GM19468 (cell line): ENCODE results near the gene EFCC1.

Source experiments
- ATAC-seq: cut with Tn5 transposase; IDR thresholded peaks from one replicate; pipeline ENCODE4 v1.9.1; 2021; ENCODE audit warnings: mild to moderate bottlenecking, moderate library complexity, moderate number of reproducible peaks; ENCODE audit not compliant: unreplicated experiment; ENCODE audit errors: extremely low read depth

The EFCC1 gene

DNA sequence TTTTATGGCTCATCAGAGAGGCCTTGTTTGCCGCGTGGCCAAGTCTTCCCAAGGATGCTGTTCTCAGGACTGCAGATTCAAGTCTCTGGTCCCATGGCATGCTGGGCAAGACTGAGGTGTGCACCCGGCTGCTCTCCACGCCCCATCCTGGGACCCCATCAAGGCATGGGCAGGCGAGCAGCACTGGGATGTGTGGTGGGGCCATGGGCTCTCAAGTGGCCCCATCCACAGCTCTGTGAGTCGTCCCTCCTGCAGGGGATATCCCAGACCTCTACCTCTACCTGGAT, 46.4 kb downstream of the EFCC1 start:
- no peak for ATAC-seq

DNA sequence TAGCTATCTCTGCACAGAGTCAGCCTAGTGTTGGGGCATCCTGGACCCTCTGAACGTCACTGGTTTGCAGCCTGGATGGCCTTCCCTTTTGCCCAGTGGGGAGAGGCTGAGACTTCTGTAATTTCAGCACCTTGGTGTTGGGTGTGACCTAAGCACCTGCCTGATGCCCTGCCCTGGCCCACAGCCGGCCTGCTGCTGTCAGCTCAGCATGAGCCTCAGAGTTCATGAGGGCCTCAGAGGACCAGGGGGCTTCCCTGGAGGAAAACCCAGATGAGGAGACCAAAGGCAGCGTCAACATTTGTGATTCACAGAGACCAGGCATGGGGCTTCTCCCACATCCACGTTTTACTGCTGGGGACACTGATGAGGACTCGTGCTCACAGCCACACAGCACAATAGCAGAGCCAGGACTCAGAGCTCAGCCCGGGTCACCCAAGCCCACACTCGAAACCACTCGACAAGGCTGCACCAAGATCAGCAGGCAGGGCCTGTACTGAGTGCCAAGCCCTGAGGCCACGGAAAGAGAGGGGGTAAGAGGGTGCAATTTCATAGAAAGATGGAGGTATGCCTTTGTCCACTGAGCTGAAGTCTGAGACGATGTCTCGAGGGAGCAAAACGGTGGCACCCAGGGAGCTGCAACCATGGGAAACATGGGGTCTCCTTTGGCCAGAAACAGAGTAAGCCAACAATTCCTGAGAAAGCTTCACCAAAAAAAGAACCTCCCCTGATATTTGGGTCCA, 49.6 kb downstream of the EFCC1 start:
- no peak for ATAC-seq

DNA sequence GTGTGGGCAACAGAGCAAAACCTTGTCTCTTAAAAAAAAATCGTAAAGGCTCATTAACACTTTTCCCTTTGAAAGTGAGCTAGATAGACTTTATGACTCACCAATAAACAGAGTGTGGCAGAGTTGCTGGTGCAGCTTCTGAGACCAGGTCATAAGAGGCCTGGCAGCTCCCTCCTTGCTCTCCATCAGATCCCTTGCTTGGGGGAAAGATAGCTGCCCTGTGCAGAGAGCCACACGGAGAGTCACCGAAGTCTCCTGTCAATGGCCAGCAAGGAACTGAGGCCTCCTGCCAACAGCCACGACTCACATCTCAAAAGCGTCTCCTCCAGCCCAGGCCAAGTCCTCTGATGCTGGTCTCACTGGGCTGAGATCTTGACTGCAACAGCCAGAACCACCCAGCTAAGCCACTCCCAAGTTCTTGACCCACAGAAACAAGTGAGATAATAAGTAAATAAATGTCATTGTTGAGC, 50.8 kb downstream of the EFCC1 start:
- no peak for ATAC-seq

DNA sequence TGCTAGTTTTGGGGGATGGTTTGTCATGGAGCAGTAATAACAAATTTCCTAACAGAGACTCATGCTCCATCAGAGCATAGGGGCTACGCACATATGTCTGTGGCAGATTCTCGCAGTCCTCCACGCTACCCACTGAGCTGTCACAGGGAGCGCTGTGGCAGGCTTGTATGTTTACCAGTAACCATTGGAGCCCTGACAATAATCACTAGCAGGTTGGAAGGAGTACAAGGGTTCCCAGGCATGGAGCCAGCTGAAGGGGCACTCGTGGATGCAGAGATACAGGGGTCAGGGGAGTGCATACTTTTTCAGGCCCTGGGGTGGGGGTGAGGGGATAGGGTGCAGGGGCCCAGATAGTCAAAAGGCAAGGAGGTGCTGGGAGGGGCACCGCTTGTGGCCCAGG, 51.6 kb downstream of the EFCC1 start:
- no peak for ATAC-seq

DNA sequence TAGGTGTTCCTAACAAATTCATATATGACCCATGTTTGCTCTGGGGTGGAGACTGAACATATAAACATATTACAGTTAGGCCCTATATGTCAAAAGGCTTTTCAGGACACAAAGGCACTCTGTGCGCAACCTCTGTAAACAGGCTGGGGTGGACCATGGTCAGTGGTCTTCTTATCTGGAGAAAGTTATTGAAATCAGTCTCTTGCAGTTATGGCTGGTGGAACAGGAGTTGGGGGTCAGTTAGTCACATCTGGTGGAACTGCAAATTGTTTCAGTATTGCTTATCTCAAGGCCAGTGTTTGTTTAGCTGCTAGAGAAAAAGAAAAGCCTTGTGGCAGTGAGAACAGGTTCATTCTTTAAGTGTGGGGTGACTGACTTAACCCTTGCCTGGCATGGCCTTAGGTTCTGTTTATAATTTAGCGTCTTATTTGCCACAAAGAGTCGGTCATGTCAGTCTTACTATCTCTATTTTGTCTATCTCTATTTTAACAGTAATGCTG, 53.6 kb downstream of the EFCC1 start:
- no peak for ATAC-seq

DNA sequence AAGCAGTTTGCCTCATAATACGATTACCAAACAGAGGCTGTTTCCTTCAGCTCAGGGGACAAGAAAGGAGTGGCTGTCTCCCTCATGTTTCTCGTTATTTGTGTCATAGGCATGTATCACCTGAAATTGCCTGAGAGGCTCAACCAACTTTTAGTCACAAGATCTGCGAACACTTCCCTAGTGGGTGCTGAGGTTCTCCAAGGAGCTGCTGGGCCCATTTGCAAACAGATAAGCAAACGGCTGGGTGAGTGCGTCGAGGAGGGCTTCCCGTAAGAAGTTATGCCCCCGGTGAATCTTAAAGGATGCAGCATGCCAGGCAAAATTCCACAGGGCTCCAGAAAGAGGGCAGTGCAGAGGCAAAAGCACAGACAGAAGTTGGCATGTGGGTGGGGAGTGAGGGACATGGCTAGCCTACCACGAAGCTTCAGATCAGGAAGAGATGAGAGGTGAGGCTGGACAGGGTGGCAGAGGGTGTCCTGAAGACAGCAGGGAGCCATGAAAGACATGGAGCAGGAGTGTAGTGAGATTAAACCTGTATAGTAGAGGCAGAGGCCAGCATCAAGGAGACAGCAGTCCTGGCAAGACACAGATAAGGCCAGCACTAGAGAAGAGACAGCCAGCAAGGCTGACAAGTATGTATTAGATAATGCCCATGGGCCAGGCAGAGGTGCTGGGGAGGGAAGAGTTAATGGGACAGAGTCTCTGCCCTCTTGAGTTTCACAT, 55.5 kb downstream of the EFCC1 start:
- no peak for ATAC-seq

DNA sequence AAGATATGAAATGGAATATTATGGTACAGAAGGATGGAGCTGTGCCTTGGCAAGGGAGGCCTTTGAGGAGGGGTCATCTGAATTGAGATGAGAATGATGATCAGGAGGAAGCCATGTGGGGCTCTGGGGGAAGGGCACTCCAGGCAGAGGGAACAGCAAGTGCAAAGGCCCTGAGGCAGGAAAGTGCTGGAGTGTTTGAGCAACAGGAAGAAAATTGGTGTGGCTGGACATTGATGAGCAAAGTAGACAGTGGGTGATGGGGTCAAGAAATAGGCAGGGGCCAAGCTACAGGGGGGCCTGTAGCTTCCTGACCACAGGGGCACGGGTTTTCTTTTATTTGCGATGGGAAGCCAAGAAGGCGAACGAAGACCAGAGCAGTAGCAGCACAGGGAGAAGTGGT, 56.1 kb downstream of the EFCC1 start:
- no peak for ATAC-seq

DNA sequence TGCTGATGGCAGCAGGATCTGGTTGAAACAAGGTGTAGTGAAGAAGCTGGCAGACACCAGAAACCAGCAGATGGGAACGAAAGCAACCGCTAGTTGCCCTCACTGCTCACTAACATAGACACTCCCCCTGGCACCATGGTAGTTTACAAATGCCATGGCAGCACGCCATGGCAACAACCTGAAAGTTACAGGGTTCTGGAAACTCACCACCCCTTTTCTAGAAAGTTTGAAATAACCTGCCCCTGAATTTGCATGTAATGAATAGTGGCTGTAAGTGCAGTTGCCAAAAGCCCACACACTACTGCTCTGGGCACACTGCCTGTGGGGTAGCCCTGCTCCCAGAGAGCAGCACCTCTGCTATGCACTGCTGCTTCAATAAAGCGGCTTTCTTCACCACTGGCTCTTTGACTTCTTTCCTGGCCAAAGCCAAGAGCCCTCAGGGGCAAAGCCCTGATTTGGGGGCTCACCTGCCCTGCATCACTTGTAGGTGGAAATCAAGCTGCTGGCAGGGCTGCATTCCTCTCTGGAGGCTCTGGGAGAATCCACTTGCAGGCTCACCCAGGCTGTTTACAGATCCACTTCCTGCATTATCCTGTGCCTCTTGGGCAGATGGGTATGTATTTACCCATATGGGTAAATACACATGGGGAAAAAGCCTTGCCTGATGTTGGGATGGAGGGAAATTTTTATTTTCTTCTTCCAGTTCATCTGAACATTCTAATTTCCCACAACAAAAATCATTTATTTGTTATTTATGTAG, 57.5 kb downstream of the EFCC1 start:
- ATAC-seq: peak; percentile 49

DNA sequence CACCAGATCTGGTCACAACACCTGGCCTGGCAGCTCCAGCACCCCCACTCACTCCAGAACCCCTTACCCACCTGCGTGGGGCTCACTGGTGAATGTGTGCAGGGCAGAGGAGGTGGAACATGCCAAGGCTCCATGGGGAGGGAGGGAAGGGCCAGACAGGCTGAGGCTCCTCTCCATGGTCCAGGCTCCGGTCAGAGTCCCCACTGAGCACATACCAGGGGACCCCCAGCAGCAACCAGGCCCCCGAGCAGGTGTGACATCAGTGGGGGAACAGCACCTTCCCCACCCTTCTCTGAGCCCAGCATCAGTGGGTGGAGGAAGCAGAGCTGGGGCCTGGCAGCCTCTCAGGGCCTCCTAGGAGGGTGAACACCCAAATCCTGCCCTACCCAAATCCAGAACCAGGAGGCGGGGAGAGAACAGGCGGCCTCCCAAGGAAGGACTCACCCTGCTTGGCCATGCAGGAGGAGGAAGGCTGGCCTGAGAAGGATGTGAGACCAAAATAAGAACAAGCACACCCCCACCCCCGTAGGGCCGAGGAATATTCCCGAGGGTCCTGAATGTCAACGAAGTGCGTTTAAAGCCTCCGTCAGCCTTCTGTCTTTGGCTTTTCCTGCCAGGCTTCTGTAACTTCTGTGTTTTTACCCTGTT, 58.3 kb downstream of the EFCC1 start:
- no peak for ATAC-seq

DNA sequence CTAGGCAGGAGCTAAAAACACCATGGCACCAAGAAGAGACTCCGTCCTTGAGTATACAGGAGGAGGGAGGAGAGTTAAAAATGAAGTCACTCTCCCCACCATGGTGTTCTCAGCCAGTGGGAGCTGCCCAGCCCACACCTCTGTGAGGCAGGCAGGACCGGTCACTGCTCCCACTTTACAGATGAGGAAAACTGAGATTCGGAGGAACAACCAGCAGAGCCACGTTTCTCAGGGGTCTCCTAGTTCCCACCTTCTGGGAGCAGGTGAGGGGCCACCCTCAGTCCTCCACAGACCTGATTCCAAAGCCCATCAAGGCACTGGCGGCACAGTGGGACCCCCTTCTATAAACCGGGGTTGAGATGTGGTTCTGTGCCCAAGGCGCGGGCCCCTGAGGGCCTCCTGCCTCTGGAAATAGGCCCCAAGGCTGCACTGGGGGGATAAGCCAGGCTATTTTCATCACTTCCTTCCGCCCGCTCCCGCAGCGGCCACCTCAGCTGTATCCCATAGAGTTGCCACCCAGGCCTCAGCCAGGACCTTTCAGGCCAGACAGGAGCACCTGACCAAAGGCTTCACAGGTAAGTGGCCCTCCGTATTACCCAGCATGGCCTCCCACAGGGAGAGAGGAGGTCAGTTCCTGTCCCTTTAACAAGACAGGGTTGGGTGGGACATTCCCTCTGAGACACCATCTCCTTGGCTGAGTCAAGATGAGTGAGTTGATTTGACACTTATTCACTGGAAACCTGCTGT, 59.3 kb downstream of the EFCC1 start, which contains the start of gene GP9:
TSS of gene GP9 (plus strand) at position 504 of the 747 bp plus-strand sequence. CDS start 961 bp downstream, outside the sequence.
- ATAC-seq: no peak

DNA sequence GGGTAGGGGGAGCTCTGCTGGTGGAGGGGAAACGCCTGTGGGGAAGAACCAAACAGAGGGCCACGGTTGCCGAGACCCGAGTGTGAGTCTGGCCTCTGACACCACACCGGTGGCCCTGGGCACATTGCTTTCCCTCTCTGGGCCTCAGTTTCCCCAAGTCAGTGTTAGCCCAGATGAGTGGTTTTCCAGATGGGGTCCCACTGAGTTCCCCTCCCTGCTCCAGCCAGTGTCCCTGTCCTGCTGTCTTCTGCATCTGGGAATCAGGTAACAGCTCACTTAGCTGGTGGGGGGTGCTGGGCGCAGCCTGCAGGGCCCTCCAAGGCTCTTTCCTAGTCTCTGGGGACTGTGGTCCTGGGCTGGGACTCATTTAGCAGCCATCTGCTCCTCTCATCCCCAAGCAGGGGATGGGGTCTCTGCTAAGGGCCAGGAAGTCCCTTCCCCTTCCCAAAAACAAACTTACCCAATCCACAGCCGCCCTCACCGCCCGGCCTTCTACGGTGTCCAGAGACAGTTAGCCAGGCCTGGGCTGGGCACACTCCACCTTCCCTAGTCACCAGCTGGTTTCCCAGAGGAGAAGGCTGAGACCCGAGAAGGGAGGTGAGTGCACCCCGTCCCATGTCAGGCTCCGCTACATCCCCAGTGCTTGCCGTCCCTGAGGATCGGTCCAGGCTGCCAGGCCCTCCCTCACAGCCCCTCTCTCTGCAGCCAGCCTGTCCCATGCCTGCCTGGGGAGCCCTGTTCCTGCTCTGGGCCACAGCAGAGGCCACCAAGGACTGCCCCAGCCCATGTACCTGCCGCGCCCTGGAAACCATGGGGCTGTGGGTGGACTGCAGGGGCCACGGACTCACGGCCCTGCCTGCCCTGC, 60.2 kb downstream of the EFCC1 start:
- ATAC-seq: no peak

DNA sequence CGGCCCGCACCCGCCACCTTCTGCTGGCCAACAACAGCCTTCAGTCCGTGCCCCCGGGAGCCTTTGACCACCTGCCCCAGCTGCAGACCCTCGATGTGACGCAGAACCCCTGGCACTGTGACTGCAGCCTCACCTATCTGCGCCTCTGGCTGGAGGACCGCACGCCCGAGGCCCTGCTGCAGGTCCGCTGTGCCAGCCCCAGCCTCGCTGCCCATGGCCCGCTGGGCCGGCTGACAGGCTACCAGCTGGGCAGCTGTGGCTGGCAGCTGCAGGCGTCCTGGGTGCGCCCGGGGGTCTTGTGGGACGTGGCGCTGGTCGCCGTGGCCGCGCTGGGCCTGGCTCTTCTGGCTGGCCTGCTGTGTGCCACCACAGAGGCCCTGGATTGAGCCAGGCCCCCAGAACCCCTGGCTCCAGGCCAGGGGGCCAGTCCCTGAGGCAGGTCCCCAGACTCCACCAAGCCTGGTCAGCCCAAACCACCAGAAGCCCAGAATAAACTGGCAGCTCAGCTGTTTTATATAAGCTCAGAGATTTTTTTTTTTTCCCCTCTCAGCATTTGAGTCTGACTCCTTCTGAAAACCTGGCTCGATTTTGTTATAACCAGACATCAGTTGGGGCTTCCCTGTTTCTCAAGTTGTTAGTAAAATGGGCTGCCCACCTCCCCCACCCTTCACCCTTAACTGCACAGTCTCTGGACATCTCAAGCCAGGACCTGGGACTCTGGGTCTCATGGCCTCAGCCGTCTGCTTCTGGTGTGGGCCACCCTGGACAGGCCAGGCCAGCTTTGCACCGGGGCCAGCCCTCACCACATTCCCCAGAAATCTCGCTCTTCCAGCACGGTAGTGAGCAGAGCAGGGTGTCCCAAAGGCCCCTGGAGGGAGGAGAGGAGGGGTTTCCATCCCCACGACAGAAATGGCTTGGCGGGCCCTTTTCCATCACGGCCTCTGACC, 61.1 kb downstream of the EFCC1 start:
- no peak for ATAC-seq

DNA sequence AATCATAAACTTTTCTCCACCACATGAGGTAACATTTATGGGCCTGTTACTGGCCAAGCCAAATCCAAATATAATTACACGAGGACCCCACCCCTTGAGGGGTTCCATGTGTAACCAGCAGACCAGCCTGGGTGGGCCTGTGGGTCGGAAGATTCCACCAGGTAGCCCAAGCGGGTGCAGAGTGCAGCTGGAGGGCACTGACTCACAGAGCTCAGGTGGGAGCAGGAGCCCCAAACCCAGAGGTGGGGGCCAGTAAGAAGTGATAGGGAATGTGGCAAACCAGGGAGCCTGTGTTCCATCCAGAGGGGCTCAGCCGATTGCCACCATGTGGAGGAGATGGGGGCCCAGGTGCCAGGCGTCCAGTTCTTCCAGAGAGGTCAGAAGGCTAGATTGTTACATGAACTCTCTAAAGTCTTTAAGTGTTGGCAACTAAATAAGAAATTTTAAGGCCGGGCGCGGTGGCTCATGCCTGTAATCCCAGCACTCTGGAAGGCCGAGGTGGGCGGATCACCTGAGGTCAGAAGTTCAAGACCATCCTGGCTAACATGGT, 62.1 kb downstream of the EFCC1 start:
- no peak for ATAC-seq

DNA sequence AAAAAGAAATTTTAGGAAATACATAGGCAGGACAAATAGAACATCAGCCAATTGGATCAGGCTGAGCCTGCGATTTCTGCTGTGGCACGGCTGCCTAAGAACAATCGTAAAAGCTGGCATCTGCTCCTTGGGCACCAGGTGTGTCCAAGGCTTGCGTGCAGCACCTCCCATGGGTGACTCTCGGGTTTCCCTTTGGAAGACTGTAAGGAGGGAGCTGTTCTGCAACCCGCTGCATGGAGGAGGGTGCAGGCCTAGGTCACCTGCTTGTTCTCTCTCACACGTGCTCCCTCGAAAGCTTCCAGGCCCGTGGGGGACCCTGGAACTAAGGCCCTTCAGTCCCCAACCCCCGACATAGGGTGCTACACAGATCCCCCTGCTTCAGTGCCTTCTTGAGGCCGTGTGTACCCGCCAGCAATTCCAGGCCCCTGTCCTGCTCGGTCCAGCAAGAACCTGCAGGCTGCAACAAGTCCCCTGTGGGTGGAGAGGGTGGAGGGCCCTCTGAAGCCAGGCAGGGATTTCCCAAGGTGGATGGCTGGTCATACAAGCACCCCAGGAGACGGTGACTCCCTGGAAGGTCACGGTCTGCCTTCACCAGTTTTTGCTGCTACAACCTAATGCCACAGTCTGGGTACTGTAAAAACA, 62.9 kb downstream of the EFCC1 start:
- no peak for ATAC-seq

DNA sequence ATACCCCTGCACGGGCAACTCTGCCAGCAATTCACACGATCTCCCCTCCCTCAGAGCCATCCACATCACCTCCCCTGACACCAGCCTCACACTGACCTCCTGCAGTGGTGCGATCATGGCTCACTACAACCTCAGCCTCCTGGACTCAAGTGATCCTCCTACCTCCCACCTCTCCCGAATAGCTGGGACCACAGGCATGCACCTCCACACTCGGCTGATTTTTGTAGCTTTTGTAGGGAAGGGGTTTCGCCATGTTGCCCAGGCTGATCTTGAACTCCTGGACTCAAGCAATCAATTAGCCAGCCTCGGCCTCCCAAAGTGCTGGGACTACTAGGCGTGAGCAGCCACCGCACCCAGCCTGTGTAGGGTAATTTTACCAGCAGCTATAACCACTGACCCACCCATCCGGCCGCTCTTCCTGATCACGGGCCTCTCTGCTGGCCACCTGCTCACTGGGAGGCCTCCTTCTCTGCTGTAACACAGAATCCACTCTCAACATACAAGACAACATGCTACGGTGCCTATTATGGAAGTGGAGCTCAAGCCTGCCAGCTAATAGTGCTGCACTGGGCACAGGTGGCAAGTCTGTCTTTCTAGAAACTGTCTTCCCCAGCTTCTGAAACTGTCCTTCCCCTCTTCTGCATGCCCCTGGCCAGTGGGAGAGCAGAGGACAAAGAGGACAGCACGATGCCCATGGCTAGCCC, 64.1 kb downstream of the EFCC1 start:
- ATAC-seq: no peak

DNA sequence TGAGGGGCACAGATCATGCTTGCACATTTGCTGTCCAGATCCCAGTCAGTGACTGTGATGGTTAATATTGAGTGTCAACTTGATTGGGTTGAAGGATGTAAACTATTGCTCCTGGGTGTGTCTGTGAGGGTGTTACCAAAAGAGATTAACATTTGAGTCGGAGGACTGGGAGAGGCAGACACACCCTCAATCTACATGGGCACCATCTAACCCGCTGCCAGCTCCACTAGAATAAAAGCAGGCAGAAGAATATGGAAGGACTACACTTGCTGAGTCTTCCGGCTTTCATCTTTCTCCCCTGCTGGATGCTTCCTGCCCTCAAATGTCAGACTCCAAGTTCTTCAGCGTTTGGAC, 64.6 kb downstream of the EFCC1 start:
- no peak for ATAC-seq
